ENCODE data around the gene RNPC3. TPM values are rescaled to one million over a fixed set of nuclear protein-coding genes. Genes with fewer than 3 reads are reported as not detected.
"Not testable (repeated sequence)": the region's sequence is repeated elsewhere in the genome, so short reads cannot be mapped to it uniquely, and the experiment has no call there.

The RNPC3 gene
- polyA plus RNA-seq, 3 donors, result 8.0 to 29.6 (median 9.1) TPM

DNA sequence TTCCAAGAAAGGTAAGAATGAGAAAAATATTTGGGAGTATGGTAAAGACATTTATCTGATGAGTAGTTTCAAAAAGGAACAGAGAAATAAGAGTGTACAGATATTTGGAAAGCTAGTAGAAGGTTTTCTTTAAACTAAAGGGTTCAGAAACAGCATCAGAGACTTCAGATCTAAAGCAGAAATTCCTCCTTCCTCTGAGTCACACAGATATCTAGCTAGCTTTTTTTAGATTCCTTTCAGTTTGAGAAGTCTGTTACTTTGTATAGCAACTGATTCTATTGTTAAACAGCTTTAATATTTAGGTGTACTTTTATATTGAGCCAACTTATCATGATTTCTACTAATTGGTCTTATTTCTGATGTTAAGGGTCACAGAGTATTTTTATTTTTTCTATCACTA, 50.6 kb downstream of the RNPC3 start:
- Histone ChIP-seq H3K9me3 (replicated peaks in 1 of 2; ENCODE audit: control insufficient read depth in 1 of 2, insufficient read depth in 1 of 2, low read length in 2 of 2) (no peaks in the 10 kb centered on the region), H2AFZ (ENCODE audit: insufficient read depth, low read depth, low read length, poor library complexity, severe bottlenecking) (no peak overlapping the region), H3K79me2 (ENCODE audit: insufficient read depth, low read length) (no peaks in the 10 kb centered on the region), H3K4me1 (ENCODE audit: control insufficient read depth in 1 of 2, insufficient read depth in 2 of 2, low read length in 2 of 2) (no peaks in the 10 kb centered on the region), H3K36me3 (replicated peaks in 1 of 2; ENCODE audit: control insufficient read depth in 1 of 2, insufficient read depth in 2 of 2, low read length in 2 of 2) (peaks cover 0 to 4% of the 10 kb centered on the region in 2 donors), H3K4me3 (replicated peaks in 1 of 3; ENCODE audit: low read depth in 2 of 3, low read length in 3 of 3) (no peak overlapping the region), H4K20me1 (ENCODE audit: insufficient read depth, low read length) (no peaks in the 10 kb centered on the region), H3K4me2 (replicated peaks; ENCODE audit: extremely low read depth, low read length, poor library complexity, severe bottlenecking) (no peak overlapping the region), H3K27ac (ENCODE audit: low read depth in 1 of 2, low read length in 2 of 2) (no peak overlapping the region), H3K9ac (ENCODE audit: insufficient read depth, low read length, poor library complexity, severe bottlenecking) (no peak overlapping the region), H3K27me3 (ENCODE audit: control insufficient read depth in 2 of 2, insufficient read depth in 2 of 2, low read length in 2 of 2) (no peaks in the 10 kb centered on the region)
- peaks cover 2% of the 10 kb centered on the region for H3K4me1 Mint-ChIP-seq
- no peaks in the 10 kb centered on the region for H3K27me3 Mint-ChIP-seq (ENCODE audit: low read depth in 3 of 3)
- DNase-seq, result no peak
- no peak overlapping the region for H3K4me3 Mint-ChIP-seq
- H3K27ac Mint-ChIP-seq, result peak overlapping the region in 1 of 7 donors; percentile 8
- H3K9me3 Mint-ChIP-seq, result peaks cover 0 to 1% (median 0%) of the 10 kb centered on the region in 7 donors
- intact Hi-C loops (cut with micrococcal nuclease), result no loop called here
- peaks cover 9 to 11% of the 10 kb centered on the region in 2 donors for H3K36me3 Mint-ChIP-seq
- TF ChIP-seq, protein P1, sequence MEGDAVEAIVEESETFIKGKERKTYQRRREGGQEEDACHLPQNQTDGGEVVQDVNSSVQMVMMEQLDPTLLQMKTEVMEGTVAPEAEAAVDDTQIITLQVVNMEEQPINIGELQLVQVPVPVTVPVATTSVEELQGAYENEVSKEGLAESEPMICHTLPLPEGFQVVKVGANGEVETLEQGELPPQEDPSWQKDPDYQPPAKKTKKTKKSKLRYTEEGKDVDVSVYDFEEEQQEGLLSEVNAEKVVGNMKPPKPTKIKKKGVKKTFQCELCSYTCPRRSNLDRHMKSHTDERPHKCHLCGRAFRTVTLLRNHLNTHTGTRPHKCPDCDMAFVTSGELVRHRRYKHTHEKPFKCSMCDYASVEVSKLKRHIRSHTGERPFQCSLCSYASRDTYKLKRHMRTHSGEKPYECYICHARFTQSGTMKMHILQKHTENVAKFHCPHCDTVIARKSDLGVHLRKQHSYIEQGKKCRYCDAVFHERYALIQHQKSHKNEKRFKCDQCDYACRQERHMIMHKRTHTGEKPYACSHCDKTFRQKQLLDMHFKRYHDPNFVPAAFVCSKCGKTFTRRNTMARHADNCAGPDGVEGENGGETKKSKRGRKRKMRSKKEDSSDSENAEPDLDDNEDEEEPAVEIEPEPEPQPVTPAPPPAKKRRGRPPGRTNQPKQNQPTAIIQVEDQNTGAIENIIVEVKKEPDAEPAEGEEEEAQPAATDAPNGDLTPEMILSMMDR (IDR thresholded peaks at IDR 0.05), result no peak

DNA sequence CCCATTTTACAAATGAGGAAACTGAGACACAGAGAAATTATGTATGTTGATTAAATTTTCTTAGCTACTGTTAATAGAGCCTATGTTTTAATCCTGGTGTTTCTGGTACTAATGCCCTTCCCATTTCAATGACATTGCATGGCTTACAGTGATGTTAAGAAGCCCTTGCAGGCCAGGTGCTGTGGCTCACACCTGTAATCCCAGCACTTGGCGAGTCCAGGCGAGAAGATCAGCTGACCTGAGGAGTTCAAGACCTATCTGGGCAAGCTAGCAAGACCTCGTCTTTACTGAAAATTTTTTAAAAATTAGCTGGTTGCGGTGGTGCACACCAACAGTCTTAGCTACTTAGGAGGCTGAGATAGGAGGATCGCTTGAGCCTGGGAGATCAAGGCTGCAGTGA, 51.3 kb downstream of the RNPC3 start:
- H3K9me3 Mint-ChIP-seq; intact Hi-C loops (cut with micrococcal nuclease); H3K9ac ChIP-seq (ENCODE audit: insufficient read depth, low read length, poor library complexity, severe bottlenecking); H3K4me1 Mint-ChIP-seq; H2AFZ ChIP-seq (ENCODE audit: insufficient read depth, low read depth, low read length, poor library complexity, severe bottlenecking); H3K79me2 ChIP-seq (ENCODE audit: insufficient read depth, low read length); H3K4me3 ChIP-seq (replicated peaks in 1 of 3; ENCODE audit: low read depth in 2 of 3, low read length in 3 of 3); H3K4me3 Mint-ChIP-seq; DNase-seq; H3K36me3 ChIP-seq (replicated peaks in 1 of 2; ENCODE audit: control insufficient read depth in 1 of 2, insufficient read depth in 2 of 2, low read length in 2 of 2); H3K27me3 Mint-ChIP-seq (ENCODE audit: low read depth in 3 of 3); H3K27ac Mint-ChIP-seq; H3K27me3 ChIP-seq (ENCODE audit: control insufficient read depth in 2 of 2, insufficient read depth in 2 of 2, low read length in 2 of 2); H3K4me2 ChIP-seq (replicated peaks; ENCODE audit: extremely low read depth, low read length, poor library complexity, severe bottlenecking); H4K20me1 ChIP-seq (ENCODE audit: insufficient read depth, low read length); H3K27ac ChIP-seq (ENCODE audit: low read depth in 1 of 2, low read length in 2 of 2); H3K9me3 ChIP-seq (replicated peaks in 1 of 2; ENCODE audit: control insufficient read depth in 1 of 2, insufficient read depth in 1 of 2, low read length in 2 of 2); H3K4me1 ChIP-seq (ENCODE audit: control insufficient read depth in 1 of 2, insufficient read depth in 2 of 2, low read length in 2 of 2): not testable (repeated sequence)
- H3K36me3 Mint-ChIP-seq, result peaks cover 9 to 11% of the 10 kb centered on the region in 2 donors
- WGBS (ENCODE audit: insufficient coverage), result no CpG with 5 or more reads among the region's 5 CpGs
